ENCODE measurements around the gene ZNF367.

GRCh38 chr9:96457266-96457665, 39.1 kb upstream of the ZNF367 start:
- TF ChIP-seq CTCF (IDR thresholded peaks at IDR 0.05) = no peak
- no peak for TF ChIP-seq POLR2A (IDR thresholded peaks at IDR 0.05)

All from uterus (tissue), 2 donors.